Pancreas (tissue), 10 donors: ENCODE data around the gene SYDE2. TPM values are rescaled to one million over a fixed set of nuclear protein-coding genes. Genes with fewer than 3 reads are reported as not detected.
"Not testable (repeated sequence)": the region's sequence is repeated elsewhere in the genome, so short reads cannot be mapped to it uniquely, and the experiment has no call there.

Source experiments
- ATAC-seq, 4 donors: fragments of 200-7000 bp; cut with Tn5 transposase; one replicate each; pipeline versions ENCODE4 v1.8.0 to v1.9.1; 2020; ENCODE audit warnings: mild to moderate bottlenecking in 4 of 4, moderate library complexity in 4 of 4
- DNase-seq, 6 donors: peaks; one replicate each; pipeline ENCODE4 v3.0.0-alpha.2; 2020
- FAIRE-seq: peaks from 2 replicates; lab custom pipeline; 2012; peaks lifted over from hg19 to GRCh38; lab: Jason Lieb, UNC
- H3K27ac ChIP-seq, 4 donors: fragments of 200-600 bp; sonication (generic); 1 replicate in 3 of 4; 2 replicates in 1 of 4; pipeline versions ENCODE4 v1.5.0 to v1.8.0; 2020
- H3K27me3 ChIP-seq, 4 donors: fragments of 200-600 bp; one replicate each; pipeline ENCODE4 v1.8.0; 2021
- H3K36me3 ChIP-seq, 3 donors: fragments of 200-600 bp; sonication (generic) in 1 of 3; one replicate each; pipeline versions ENCODE4 v1.5.0 to v1.8.0; 2020 to 2021
- H3K4me1 ChIP-seq, 3 donors: fragments of 200-600 bp; one replicate each; pipeline ENCODE4 v1.8.0; 2021
- H3K4me3 ChIP-seq, 4 donors: fragments of 200-600 bp; sonication (generic) in 2 of 4; one replicate each; pipeline versions ENCODE4 v1.5.0 to v1.8.0; 2020 to 2021
- H3K9me3 ChIP-seq, 4 donors: fragments of 200-600 bp; one replicate each; pipeline ENCODE4 v1.8.0; 2021
- WGBS, 2 donors: extraction: QIAGEN DNeasy Blood & Tissue Kit; methylation state at CpG; one replicate each; pipeline ENCODE4 v1.1.7; 2013; 5-methylcytosine and 5-hydroxymethylcytosine counted together
- intact Hi-C, 3 donors: fragments of 100-400 bp; cut with DNase I; formaldehyde crosslinking; loops; one replicate each; pipeline versions ENCODE4 v1.11.1 to v1.14.2; 2022
- polyA plus RNA-seq, 2 donors: library from polyadenylated mRNA; stranded (reverse); fragments of 200-250 nt; gene quantifications; one replicate each; pipeline ENCODE4 v1.2.3, GENCODE V29; 2013
- total RNA-seq, 6 donors: library from RNA; stranded (reverse); fragmentation: NEBNext Ultra II Directional in 4 of 6; extraction: Animal tissue kit (Norgen Biotek cat#: 25700) in 4 of 6; gene quantifications; one replicate each; pipeline versions ENCODE4 v1.2.1 to v1.2.4, GENCODE V29; 2021 to 2023
- TF ChIP-seq, protein P1 (sequence below), 4 donors: fragments of 200-600 bp; sonication (generic) in 3 of 4; IDR thresholded peaks; one replicate each; pipeline versions ENCODE4 v1.5.0 to v1.8.0; 2021; ENCODE audit warnings: antibody characterized with exemption in 4 of 4
- donor health status: healthy with polysubstance abuse.
- donor health status: DM: no; HTN: no; CAD: no; lungs with moderate emphysema.
- donor health status: DM: no; HTN: no; CAD: no.
- donor health status: control.
- donor health status: control.
- donor health status: Bipolar disorder and iron deficiency.
- donor health status: DM: yes; HTN: yes; CAD: no.
- donor health status: DM: no; HTN: no; CAD: no.
- donor health status: DM: no; HTN: no; CAD: no.
- donor health status: DM: yes; HTN: yes; CAD: no.

The SYDE2 gene
- total and polyA plus RNA-seq, 8 donors: 1.3 to 6.6 (median 5.1) TPM

DNA sequence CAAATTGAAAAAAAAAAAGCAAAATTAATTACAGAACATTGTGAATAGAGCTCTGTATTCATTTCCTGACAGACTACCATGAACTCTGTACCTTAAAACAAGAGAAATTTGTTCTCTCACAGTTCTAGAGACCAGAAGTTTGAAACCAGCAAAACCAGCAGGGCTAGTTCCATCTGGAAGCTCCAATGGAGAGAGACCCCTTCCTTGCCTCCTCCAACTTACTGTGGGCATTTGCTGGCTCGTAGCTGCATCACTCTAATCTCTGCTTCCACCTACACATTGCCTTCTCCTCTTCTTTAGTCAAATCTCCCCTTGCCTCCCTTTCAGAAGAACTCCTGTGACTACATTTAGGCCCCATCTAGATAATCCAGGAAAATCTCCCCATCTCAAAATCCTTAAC, 56.5 kb downstream of the SYDE2 start:
- peak overlapping the region in 1 of 4 donors; percentile 1 for H3K27ac ChIP-seq
- WGBS, 2 donors: 27 to 40% methylated on average over 1 of the region's 1 CpG
- DNase-seq (peak in 1 of 6 donors; percentile 28), FAIRE-seq (no peak), ATAC-seq (peak in 2 of 4 donors; percentile 29 to 46)
- peaks cover 4 to 18% (median 13%) of the 10 kb centered on the region in 3 donors for H3K4me1 ChIP-seq
- H3K27me3 ChIP-seq: no peaks in the 10 kb centered on the region
- TF ChIP-seq, protein P1, sequence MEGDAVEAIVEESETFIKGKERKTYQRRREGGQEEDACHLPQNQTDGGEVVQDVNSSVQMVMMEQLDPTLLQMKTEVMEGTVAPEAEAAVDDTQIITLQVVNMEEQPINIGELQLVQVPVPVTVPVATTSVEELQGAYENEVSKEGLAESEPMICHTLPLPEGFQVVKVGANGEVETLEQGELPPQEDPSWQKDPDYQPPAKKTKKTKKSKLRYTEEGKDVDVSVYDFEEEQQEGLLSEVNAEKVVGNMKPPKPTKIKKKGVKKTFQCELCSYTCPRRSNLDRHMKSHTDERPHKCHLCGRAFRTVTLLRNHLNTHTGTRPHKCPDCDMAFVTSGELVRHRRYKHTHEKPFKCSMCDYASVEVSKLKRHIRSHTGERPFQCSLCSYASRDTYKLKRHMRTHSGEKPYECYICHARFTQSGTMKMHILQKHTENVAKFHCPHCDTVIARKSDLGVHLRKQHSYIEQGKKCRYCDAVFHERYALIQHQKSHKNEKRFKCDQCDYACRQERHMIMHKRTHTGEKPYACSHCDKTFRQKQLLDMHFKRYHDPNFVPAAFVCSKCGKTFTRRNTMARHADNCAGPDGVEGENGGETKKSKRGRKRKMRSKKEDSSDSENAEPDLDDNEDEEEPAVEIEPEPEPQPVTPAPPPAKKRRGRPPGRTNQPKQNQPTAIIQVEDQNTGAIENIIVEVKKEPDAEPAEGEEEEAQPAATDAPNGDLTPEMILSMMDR (IDR thresholded peaks at IDR 0.05): no peak
- intact Hi-C loops: no loop called here
- no peak overlapping the region for H3K4me3 ChIP-seq
- no peaks in the 10 kb centered on the region for H3K36me3 ChIP-seq
- H3K9me3 ChIP-seq: no peaks in the 10 kb centered on the region

GRCh38 chr1:85142753-85143152, 58.1 kb downstream of the SYDE2 start:
- H3K9me3 ChIP-seq: no peaks in the 10 kb centered on the region
- DNase-seq (peak; percentile 74 to 90 (median 85)), ATAC-seq (peak; percentile 95 to 98 (median 97)), FAIRE-seq (no peak)
- H3K27ac ChIP-seq: peak overlapping the region in 2 of 4 donors; percentile 38 to 49
- intact Hi-C loops: no loop called here
- H3K4me1 ChIP-seq: peaks cover 8 to 24% (median 16%) of the 10 kb centered on the region in 3 donors
- no peaks in the 10 kb centered on the region for H3K27me3 ChIP-seq
- no peak overlapping the region for H3K4me3 ChIP-seq
- TF ChIP-seq, protein P1 (IDR thresholded peaks at IDR 0.05): no peak
- WGBS, 2 donors: 17 to 23% methylated on average over 4 to 5 of the region's 5 CpGs
- H3K36me3 ChIP-seq: no peaks in the 10 kb centered on the region

DNA sequence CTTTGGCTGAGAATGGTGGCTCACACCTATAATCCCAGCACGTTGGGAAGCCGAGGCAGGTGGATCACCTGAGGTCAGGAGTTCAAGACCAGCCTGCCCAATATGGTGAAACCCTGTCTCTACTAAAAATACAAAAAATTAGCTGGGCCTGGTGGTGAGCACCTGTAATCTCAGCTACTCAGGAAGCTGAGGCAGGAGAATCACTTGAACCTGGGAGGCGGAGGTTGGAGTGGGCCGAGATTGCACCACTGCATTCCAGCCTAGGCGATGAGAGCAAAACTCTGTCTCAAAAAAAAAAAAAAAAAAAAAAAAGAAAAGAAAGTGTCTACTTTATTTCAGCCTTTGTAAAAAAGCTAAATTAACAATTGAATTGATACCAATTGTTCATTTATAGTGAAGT, 62.4 kb downstream of the SYDE2 start:
- H3K27me3 ChIP-seq, H3K27ac ChIP-seq, intact Hi-C loops, H3K9me3 ChIP-seq, DNase-seq, H3K36me3 ChIP-seq, FAIRE-seq, ATAC-seq, H3K4me3 ChIP-seq: not testable (repeated sequence)
- WGBS, 2 donors: 70 to 75% methylated on average over 5 of the region's 5 CpGs
- H3K4me1 ChIP-seq: peaks cover 16 to 17% (median 17%) of the 10 kb centered on the region in 3 donors

DNA sequence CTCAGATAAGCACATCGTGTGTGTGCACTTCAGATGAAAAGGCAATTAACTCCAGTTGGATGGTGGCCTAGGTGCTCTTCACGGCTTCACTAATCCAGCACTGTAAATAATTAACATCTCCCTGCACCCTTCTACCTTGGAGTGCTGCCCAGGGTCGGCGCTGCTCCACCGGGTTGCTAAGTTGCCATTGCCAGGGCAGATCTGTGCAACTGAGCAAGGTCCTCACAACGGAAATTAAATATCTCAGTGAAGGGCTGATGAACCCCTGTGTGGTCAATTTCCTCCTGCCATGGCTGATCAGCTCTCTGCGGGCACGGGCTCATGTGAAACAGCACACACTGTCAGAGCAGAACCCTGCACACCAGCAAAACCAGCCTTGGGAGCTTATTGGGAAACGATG, 63.2 kb downstream of the SYDE2 start:
- Histone ChIP-seq H3K9me3 (no peaks in the 10 kb centered on the region), H3K4me3 (no peak overlapping the region), H3K27me3 (no peaks in the 10 kb centered on the region), H3K36me3 (no peaks in the 10 kb centered on the region), H3K27ac (peak overlapping the region; percentile 0 to 53 (median 25)), H3K4me1 (peaks cover 11 to 13% (median 11%) of the 10 kb centered on the region in 3 donors)
- WGBS, 2 donors: 9 to 14% methylated on average over 9 of the region's 9 CpGs
- intact Hi-C loops: no loop called here
- DNase-seq (peak; percentile 88 to 96 (median 94)), ATAC-seq (peak; percentile 98 to 99 (median 98)), FAIRE-seq (no peak)
- TF ChIP-seq, protein P1 (IDR thresholded peaks at IDR 0.05): no peak

GRCh38 chr1:85135392-85135798, 65.4 kb downstream of the SYDE2 start:
- Histone ChIP-seq H3K4me3 (no peak overlapping the region), H3K9me3 (no peaks in the 10 kb centered on the region), H3K36me3 (no peaks in the 10 kb centered on the region), H3K4me1 (peaks cover 11 to 22% (median 22%) of the 10 kb centered on the region in 3 donors), H3K27ac (no peak overlapping the region), H3K27me3 (no peaks in the 10 kb centered on the region)
- 91 to 92% methylated on average over 1 of the region's 1 CpG for WGBS, 2 donors
- no peak for DNase-seq
- TF ChIP-seq, protein P1 (IDR thresholded peaks at IDR 0.05): no peak
- no peak for FAIRE-seq
- no peak for ATAC-seq
- intact Hi-C loops: no loop called here
